Measurements from ENCODE around the gene ASTN1.

GRCh38 chr1:177118901-177119300 is 45.6 kb downstream of the ASTN1 start:
- TF ChIP-seq CTCF (IDR thresholded peaks at IDR 0.05; ENCODE audit: insufficient read depth, low read length) (no peak), POLR2AphosphoS5 (IDR thresholded peaks at IDR 0.05; ENCODE audit: low read depth) (no peak), REST (IDR thresholded peaks at IDR 0.05; ENCODE audit: insufficient replicate concordance, low read depth) (no peak), GABPA (IDR thresholded peaks at IDR 0.05; ENCODE audit: low read depth) (no peak), SPI1 (IDR thresholded peaks at IDR 0.05; ENCODE audit: borderline replicate concordance, low read depth) (no peak)

All from HL-60 (cell line).